ENCODE data around the gene SARS1.

The SARS1 gene

GRCh38 chr1:109252893-109253802, 39.4 kb downstream of the SARS1 start:
- TF ChIP-seq NFIC (IDR thresholded peaks at IDR 0.05) = peak; percentile 92
- TF ChIP-seq MAX (IDR thresholded peaks at IDR 0.05) = peak; percentile 81
- TF ChIP-seq EGR1 (IDR thresholded peaks at IDR 0.05) = no peak
- TF ChIP-seq FOXM1 (IDR thresholded peaks at IDR 0.05; ENCODE audit: borderline replicate concordance, low read depth) = no peak
- TF ChIP-seq RAD21 (IDR thresholded peaks at IDR 0.05; ENCODE audit: low read depth) = no peak
- peak; percentile 76; the same call in 1 of the 2 replicates for TF ChIP-seq EP300 (IDR thresholded peaks at IDR 0.05; ENCODE audit: borderline replicate concordance)
- TF ChIP-seq YY1 (IDR thresholded peaks at IDR 0.05; ENCODE audit: low read depth) = peak; percentile 79
- peak; percentile 60; the same call in 1 of the 2 replicates for TF ChIP-seq CEBPB (IDR thresholded peaks at IDR 0.05)
- TF ChIP-seq ZBTB7A (IDR thresholded peaks at IDR 0.05; ENCODE audit: low read depth) = no peak
- TF ChIP-seq TAF1 (IDR thresholded peaks at IDR 0.05; ENCODE audit: low read depth) = peak; percentile 26; the same call in 1 of the 2 replicates
- TF ChIP-seq CREB1 (IDR thresholded peaks at IDR 0.05; ENCODE audit: low read depth) = peak; percentile 55; the same call in 1 of the 2 replicates
- no peak for TF ChIP-seq USF1 (IDR thresholded peaks at IDR 0.05)
- TF ChIP-seq TEAD4 (IDR thresholded peaks at IDR 0.05) = peak; percentile 58
- peak; percentile 82; the same call in 1 of the 2 replicates for TF ChIP-seq TCF12 (IDR thresholded peaks at IDR 0.05; ENCODE audit: low read depth)
- no peak for TF ChIP-seq REST (IDR thresholded peaks at IDR 0.05; ENCODE audit: low read depth)

- peak; percentile 88 for TF ChIP-seq TEAD4 (IDR thresholded peaks at IDR 0.05)
- TF ChIP-seq FOXM1 (IDR thresholded peaks at IDR 0.05; ENCODE audit: borderline replicate concordance, low read depth) = peak; percentile 57
- peak; percentile 67; the same call in 1 of the 2 replicates for TF ChIP-seq ZBTB7A (IDR thresholded peaks at IDR 0.05; ENCODE audit: low read depth)
- no peak for TF ChIP-seq REST (IDR thresholded peaks at IDR 0.05; ENCODE audit: low read depth)
- TF ChIP-seq RAD21 (IDR thresholded peaks at IDR 0.05; ENCODE audit: low read depth) = no peak
- TF ChIP-seq EGR1 (IDR thresholded peaks at IDR 0.05) = peak; percentile 33; the same call in 1 of the 2 replicates
- TF ChIP-seq TCF12 (IDR thresholded peaks at IDR 0.05; ENCODE audit: low read depth) = peak; percentile 89
- no peak for TF ChIP-seq CREB1 (IDR thresholded peaks at IDR 0.05; ENCODE audit: low read depth)
- TF ChIP-seq NFIC (IDR thresholded peaks at IDR 0.05) = peak; percentile 86
- TF ChIP-seq CEBPB (IDR thresholded peaks at IDR 0.05) = no peak
- no peak for TF ChIP-seq USF1 (IDR thresholded peaks at IDR 0.05)
- TF ChIP-seq MAX (IDR thresholded peaks at IDR 0.05) = 0 out of 2 replicates have a peak, but pooled peaks have one; percentile 9
- peak; percentile 65; the same call in 1 of the 2 replicates for TF ChIP-seq YY1 (IDR thresholded peaks at IDR 0.05; ENCODE audit: low read depth)
- TF ChIP-seq EP300 (IDR thresholded peaks at IDR 0.05; ENCODE audit: borderline replicate concordance) = peak; percentile 84
- no peak for TF ChIP-seq TAF1 (IDR thresholded peaks at IDR 0.05; ENCODE audit: low read depth)
Observed at GRCh38 chr1:109253803-109254620, 40.3 kb downstream of the SARS1 start.

DNA sequence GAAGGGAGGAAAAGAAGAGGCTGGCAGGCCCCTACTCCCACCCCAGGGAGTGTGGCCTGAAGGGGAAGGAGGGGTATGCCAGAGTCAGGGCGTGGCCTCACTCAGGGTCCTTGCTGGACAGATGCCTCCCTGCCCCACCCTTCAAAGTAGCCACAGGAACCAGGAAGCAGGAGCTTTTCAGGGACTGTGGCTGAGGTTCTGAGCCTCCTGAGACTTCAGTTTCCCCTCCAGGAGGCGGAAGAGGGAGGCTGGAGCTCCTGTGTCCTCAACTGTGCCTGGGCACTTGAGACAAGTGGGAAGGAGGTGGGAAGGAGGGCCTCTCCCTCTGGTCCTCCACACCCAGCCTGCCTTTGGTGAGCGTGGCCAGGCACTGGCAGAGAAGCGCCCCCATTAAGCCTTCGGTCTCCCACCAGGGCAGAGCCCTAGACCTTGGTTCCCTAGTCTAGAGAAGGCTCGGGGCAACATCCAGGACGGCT, 40.9 kb downstream of the SARS1 start:
- TF ChIP-seq MAX (IDR thresholded peaks at IDR 0.05) (no peak), REST (IDR thresholded peaks at IDR 0.05; ENCODE audit: low read depth) (peak; percentile 36; the same call in 1 of the 2 replicates), USF1 (IDR thresholded peaks at IDR 0.05) (no peak), CEBPB (IDR thresholded peaks at IDR 0.05) (no peak), ZBTB7A (IDR thresholded peaks at IDR 0.05; ENCODE audit: low read depth) (no peak), YY1 (IDR thresholded peaks at IDR 0.05; ENCODE audit: low read depth) (peak; percentile 1; the same call in 1 of the 2 replicates), NFIC (IDR thresholded peaks at IDR 0.05) (no peak), EGR1 (IDR thresholded peaks at IDR 0.05) (no peak), CREB1 (IDR thresholded peaks at IDR 0.05; ENCODE audit: low read depth) (no peak), TEAD4 (IDR thresholded peaks at IDR 0.05) (no peak), RAD21 (IDR thresholded peaks at IDR 0.05; ENCODE audit: low read depth) (no peak), TCF12 (IDR thresholded peaks at IDR 0.05; ENCODE audit: low read depth) (no peak), TAF1 (IDR thresholded peaks at IDR 0.05; ENCODE audit: low read depth) (no peak), FOXM1 (IDR thresholded peaks at IDR 0.05; ENCODE audit: borderline replicate concordance, low read depth) (peak; percentile 3; the same call in 1 of the 2 replicates)

Data from Ishikawa (cell line).